ENCODE measurements around the gene BIN1.

GRCh38 chr2:127138281-127138680 lies 31.3 kb upstream of the BIN1 start:
- TF ChIP-seq EZH2phosphoT487 (IDR thresholded peaks at IDR 0.05; ENCODE audit: borderline replicate concordance, low read length) (no peak), CTCF (conservative IDR thresholded peaks at IDR 0.05; ENCODE audit: low read depth, low read length) (no peak)
